HG02763 (cell line): Measurements from ENCODE around the gene ACHE.

Source experiments
- ATAC-seq: cut with Tn5 transposase; IDR thresholded peaks from one replicate; pipeline ENCODE4 v1.9.1; 2021; ENCODE audit warnings: mild to moderate bottlenecking, moderate library complexity; ENCODE audit not compliant: unreplicated experiment

The ACHE gene

DNA sequence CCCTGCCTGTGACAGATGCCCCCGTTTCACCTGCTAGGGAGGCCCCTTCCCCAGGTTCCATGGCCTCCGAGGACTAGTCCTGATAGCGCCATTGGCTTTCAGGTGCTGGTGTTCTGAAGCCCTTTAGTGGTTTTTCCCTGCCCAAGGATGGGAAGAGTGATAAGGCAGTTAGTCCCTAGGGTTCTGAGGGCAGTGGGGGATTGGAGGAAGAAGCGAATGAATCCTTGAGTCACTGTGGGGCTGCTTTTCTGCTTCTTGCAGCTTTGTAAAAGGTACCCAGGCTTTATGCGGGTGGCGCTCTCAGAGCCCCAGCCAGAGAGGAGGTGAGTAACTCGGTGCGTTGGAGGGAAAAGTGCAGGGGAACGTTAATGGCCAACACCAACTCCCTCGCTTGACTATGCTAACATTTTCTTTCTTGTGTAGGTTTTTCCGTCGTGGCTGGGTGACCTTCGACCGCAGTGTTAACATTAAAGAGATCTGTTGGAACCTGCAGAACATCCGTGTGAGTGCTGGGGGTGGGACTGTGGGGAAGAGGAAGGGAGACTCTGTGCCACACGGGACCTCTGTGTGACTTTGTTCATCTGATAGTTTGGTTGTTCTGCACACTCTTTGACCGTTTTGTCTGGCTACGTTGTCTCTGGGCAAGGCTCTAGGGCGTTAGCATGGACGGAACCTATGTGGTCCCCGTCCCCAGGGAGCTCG, 10.1 kb downstream of the ACHE start:
- ATAC-seq: no peak

DNA sequence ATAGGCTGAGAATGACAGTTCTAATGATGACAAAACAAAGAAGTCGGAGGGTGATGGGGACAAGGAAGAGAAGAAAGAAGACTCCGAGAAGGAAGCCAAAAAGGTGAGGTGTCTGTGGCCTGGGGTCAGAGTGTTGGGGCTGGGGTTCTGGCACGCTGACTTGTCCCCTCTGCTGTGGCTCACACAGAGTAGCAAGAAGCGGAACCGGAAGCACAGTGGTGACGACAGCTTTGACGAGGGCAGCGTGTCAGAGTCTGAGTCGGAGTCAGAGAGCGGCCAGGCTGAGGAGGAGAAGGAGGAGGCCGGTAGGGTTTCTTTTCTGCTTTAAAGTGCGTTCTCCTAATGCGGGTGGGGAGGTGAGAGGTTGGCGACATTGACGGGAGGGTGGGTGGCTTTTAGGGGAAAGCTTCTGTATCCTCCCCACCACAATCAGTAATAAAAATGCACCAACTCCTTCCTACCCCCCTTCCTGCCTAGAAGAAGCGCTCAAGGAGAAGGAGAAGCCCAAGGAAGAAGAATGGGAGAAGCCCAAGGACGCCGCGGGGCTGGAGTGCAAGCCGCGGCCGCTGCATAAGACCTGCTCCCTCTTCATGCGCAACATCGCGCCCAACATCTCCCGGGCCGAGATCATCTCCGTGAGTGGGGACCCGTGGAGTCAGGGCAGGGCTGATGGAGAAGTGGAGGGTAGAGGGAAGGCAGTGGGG, 10.8 kb downstream of the ACHE start:
- no peak for ATAC-seq

DNA sequence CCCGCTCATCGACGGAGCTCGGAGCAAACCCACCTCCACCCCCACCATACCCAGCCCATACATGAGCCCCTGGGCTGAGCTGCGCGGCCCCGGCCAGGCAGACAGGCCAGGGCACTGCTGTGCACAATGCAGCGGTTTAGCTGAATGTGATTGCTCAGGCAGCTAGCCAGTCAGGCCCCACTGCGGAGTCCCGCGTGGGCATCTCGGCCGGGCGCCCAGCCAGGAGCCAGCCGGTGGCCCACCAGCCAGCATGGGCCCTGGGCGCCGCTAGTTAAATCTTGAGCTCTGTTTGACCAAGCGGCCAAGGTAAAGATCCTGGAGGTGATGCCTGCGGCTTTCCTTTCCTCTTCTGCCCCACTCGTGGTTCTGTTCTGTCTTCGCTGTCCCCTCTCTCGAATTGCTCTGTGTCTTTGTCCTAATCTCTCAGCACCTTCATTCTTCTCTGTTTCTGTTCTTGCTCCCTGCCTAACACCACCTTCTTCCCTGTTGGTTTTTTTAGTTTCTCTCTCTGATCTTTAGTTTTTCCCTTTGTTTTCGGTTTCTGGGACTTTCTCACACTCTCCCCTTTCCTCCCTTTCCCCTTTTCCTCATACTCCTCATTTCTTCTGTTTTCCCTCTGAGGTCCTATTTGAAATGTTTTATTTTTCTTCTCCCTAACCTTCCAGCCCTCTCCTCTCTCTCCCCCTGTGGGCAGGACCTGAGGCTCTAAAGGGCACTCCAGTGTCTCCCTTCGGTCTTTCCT, 12.7 kb downstream of the ACHE start:
- no peak for ATAC-seq

DNA sequence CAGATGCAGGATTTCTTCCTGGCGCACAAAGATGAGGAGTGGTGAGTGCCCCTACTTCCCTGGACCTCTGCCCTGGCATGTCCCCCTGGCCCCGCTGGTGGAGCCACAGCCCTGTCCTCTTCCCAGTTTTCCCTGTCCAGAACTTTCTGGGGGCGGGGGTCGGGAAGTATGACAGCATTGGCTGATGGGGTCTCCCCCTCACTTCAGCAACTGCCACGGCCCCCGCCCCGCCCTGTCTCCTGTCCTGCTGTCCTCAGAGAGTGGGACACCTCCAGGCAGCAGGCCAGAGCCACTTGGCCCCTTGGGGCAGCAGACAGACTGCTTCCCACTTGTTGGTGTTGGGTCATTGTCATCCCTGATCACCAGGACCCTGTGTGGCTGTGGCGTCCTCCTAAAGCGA, 13.5 kb downstream of the ACHE start:
- no peak for ATAC-seq

DNA sequence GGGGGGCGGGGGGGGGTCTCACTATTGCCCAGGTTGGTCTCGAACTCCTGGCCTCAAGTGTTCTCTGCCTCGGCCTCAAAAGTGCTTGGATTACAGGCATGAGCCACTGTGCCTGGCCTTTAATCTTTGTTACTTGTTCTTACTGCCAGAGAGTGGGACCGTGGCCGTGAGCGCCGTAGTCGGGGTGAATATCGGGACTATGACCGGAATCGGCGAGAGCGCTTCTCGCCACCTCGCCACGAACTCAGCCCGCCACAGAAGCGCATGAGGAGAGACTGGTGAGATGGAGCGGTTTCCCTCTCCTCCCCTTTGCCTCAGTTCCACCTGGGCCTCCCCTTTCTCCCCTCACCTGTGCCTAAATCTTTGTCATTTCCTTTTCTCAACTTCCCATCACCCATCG, 14.6 kb downstream of the ACHE start:
- no peak for ATAC-seq

DNA sequence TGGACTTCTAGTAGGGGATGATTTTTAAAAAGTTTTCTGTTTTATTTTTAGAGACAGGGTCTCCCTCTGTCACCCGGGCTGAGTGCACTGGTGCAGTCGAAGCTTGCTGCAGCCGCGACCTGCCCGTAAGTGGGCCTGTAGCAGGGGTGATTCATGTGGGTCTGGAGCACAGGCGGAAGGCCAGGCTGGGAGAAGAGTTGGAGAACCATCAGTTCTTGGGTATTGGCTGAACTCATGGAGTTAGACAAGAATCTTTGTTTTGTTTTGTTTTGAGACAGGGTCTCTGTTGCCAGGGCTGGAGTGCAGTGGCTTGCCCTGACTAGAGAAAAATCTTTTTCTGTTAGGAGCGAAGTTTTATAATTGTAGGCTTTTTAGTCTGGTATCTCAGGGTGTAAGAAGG, 15.0 kb downstream of the ACHE start:
- no peak for ATAC-seq

DNA sequence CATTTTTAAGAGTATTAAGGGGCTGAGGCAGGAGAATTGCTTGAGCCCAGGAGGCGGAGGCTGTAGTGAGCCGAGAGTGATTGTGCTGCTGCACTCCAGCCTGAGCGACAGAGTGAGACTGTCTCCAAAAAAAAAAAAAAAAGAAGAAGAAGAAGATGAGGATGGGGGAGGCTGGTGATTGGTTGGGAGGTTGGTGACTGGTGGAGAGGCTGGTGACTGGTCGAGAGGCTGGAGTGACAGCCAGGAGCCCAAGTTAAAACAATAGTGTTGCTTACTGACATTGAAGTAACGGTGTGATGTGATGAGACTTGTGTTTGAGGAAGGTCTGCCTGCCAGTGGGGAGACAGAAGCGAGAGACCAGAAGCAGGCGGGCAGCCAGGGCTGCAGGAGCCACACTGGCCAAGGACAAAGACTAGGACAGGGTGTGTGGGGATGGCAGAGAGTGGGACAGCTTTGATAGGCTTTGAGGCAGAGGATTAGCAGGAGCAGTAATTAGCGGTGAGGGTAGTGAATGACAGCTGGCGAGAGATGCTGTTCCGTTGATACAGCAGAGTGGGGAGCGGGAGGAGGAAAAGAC, 15.9 kb downstream of the ACHE start:
- no peak for ATAC-seq

DNA sequence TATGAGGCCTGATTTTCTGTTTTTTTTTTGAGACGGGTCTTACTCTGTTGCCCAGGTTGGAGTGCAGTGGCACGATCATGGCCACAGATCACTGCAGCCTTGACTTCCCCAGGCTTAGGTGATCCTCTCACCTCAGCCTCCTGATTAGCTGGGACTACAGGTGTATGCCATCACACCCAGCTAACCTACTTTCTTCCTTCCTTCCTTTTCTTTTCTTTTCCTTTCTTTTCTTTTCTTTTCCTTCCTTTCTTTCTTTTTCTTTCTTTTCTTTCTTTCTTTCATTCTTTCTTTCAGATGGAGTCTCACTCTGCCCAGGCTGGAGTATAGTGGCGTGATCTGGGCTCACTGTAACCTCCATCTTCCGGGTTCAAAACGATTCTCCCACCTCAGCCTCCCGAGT, 17.0 kb downstream of the ACHE start:
- no peak for ATAC-seq

DNA sequence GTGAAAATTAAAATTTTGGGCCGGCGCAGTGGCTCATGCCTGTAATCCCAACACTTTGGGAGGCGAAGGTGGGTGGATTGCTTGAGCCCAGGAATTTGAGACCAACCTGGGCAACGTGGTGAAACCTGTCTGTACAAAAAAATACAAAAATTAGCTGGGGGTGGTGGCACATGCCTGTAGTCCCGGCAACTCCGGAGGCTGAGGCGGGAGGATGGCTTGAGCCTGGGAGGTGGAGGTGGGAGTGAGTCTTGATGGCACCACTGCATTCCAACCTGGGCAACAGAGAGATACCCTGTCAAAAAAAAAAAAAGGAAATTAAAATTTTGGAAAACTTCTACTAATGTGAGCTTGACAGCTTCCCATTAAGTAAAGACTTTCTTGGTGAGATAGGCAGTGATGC, 17.7 kb downstream of the ACHE start:
- no peak for ATAC-seq

DNA sequence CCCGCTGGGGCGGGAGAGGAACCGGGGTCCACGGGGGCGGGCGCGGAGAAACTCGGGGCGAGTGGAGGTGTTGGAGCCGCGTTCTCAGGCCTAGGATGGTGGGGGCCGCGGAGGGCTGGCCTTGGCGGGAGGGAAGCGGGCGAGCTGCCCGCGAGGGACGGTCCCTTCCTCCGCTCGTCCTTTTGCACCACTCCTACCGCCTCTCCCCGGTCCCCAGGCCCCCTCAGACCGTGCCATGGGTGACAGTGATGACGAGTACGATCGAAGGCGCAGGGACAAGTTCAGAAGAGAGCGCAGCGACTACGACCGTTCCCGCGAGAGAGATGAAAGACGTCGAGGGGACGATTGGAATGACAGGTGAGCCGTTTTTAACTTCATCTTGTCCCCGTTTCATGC, 20.3 kb downstream of the ACHE start:
- peak; percentile 20 for ATAC-seq

DNA sequence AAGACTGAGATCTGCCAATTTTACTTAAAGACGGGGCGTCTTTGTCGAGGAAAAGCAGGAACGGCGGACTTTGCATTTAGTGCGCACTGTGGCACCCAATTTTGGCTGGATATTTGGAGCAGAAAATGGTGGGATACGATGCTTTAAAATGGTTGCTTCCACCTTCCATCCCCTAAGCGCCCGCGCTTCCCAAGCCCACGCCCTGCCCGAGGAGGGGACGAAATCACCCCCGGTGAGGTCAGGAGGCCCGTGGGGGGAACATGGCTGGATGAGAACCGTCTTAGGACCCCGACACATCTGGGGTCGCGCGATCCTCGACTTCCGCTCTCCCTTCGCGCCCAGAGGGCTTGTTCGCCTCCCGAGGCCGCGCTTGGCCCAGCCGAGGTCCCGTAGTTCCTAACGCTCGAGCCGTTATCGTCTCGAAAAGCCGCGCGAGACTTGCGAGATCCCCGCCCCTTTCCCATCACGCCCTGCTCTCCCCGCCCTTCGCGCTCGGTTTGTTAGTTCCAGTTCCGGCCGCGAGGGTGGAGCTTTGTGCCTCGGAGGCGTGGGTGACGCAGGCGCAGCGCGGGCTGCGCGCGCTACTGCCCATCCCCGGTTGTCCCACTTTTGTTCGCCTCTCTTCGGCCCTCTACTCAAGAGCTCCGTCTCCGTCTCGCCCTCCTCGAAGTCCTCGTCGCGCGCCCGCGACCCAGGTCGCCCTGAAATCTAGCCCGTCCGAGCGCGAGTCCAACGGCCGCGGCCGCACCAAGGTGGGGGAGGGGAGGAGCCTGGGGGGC, 20.9 kb downstream of the ACHE start, which contains the start of gene SRRT:
SRRT (plus strand) TSS at position 527 of the 779 bp plus-strand sequence. CDS start 488 bp downstream, outside the sequence.
- ATAC-seq: peak; percentile 85

DNA sequence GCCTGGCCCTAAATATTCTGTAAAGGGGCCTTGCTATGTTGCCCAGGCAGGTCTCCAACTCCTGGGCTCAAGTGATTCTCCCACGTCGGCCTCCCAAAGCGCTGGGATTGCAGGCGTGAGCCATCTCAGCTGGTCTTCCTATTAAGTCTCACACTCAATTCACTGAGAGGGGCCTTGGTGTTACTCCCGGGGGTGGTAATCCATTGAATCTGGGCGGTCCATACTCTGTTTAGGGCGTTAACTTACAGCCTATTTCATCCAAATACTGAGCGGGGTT, 21.4 kb downstream of the ACHE start:
- ATAC-seq: no peak

DNA sequence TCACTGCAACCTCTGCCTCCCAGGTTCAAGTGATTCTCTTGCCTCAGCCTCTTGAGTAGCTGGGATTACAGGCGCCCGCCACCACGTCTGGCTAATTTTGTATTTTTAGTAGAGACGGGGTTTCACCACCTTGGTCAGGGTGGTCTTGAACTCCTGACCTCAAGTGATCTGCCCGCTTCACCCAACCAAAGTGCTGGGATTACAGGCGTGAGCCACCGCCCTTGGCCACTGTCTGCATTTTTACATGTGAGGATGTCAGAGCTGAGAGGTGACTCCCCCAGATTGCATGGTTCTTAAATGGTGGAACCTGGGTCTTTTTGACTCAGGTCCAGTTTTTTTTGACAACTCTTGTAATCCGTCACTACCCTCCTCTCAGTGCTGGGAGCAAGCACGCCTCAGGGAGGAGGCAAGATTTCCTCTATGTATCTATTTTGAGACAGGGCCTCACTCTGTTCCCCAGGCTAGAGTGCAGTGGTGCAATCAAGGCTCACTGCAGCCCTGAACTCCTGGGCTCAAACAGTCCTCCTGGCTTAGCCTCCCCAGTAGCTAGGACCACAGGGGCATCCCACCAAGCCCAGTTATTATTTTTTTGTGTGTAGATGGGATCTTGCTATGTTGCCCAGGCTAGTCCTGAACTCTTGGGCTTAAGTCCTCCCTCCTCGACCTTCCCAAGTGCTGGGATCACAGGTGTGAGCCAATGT, 21.9 kb downstream of the ACHE start:
- no peak for ATAC-seq

DNA sequence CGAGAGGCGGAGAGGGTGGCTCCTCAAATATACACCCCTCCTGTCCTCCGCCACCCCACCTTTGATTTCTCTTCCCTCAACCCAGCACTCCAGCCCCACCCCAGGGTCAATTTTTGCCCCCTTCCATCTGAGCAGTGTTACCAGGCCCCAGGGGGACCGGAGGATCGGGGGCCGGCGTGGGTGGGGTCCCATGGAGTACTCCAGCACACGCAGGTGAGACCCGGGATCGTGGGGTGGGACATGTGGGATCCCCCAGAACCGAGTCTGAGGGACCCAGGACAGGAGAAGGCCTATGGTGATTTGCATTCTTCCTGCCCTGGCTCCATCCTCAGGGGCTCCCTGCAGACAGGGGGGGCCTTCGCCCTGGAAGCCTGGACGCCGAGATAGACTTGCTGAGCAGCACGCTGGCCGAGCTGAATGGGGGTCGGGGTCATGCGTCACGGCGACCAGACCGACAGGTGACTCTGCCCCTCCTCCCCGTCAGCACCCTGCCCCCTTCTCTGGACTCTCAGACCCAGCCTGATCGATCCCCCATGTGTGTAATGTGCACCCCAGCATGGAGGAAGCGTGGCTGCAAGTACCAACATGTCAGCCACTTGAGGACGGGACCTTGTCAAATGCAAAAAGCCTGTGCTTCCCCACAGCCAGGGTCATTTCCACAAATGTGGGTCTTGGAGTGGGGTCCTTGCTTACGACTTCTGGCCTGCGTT, 27.8 kb downstream of the ACHE start:
- no peak for ATAC-seq

DNA sequence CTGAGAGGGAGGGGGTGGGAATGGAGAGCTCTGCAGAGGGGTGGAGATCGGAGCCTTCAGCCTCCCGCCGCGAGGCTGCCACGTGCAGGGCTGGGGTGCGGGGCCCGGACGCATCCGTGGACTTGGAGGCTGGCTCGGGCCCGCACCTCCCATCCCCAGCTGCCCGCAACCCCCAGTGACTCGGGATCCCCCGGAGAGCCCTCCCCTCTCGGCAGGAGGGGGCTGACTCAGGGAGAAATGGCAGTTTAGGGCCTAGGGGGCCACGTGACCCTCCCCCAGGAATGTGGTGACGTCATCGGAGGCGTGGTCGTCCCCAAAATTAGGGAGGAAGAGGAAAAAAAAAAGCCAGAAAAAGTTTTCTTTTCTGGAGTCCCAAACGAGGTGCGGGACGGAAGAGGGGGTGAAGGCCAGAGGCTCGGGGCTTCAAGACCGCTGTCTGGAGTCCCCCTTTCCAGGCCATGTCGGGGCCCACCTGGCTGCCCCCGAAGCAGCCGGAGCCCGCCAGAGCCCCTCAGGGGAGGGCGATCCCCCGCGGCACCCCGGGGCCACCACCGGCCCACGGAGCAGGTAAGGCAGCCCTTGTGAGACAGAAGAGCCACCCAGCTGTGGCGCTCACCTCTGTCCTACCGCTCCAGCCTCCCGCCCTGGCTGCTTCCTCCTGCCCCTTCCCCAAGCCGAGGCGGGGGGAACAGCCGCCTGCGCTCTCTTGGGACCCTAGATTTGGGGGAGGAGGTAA, 28.5 kb downstream of the ACHE start, which contains the start of gene TRIP6:
TRIP6 (plus strand) TSS at position 348 of the 736 bp plus-strand sequence; CDS start at position 459, 111 bp downstream.
- ATAC-seq: no peak

DNA sequence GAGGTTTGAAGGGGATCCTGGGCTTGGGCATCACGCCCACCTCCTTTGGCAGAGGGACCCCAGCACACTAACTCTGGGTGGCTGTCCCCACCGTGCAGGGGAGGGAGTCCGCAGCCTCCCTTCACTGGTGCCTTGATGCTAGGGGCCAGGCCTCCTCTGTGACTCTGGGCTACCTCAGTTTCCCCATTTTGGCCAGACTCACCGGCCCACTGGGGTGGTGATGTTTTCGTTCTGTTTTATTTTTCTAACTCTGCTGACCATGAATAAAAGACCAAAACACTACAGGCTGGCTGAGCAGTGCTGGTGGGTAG, 29.0 kb downstream of the ACHE start:
- ATAC-seq: no peak

DNA sequence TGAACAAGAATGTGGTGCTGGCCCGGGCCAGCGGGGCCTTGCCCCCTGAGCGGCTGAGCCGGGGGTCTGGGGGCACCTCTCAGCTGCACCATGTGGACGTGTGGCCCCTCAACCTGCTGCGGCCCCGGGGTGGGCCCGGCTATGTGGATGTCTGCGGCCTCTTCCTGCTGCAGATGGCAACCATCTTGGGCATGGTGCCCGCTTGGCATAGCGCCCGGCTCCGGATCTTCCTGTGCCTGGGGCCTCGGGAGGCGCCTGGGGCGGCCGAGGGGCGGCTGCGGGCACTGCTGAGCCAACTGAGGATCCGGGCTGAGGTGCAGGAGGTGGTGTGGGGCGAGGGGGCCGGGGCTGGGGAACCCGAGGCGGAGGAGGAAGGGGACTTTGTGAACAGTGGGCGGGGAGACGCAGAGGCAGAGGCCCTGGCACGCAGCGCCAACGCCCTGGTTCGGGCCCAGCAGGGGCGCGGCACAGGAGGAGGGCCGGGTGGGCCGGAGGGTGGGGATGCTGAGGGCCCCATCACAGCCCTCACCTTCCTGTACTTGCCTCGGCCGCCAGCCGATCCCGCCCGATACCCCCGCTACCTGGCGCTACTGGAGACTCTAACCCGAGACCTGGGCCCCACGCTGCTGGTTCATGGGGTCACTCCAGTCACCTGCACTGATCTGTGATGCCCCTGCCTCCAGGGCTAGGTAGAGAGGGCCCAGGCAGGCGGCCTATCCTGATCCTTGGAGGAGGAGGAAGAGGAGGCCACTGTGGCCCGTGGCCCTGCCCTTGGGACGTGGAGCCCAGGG, 29.6 kb downstream of the ACHE start:
- no peak for ATAC-seq

DNA sequence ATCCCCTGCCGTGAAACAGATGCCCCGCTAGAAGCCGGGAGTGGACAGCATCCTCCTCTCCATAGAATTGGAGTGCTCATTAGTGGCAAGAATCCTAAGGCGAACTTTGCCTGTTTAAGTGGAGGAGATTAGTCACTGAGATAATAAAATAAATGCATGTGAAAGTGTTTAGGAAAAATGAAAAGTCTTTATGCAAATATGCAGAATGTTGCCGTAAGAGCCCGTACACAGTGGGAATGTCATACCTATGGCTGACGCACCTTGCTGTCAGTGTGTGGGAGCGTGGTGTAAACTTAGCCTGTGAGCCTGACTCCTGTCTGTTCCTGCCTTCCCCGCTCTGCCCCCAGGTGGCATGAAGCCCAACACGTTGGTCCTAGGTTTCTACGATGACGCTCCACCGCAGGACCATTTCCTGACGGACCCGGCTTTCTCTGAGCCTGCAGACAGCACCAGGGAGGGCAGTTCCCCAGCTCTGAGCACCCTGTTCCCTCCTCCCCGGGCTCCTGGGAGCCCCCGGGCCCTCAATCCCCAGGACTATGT, 30.2 kb downstream of the ACHE start:
- ATAC-seq: no peak
